Measurements from ENCODE around the gene PF4V1. TPM values are rescaled to one million over a fixed set of nuclear protein-coding genes. Genes with fewer than 3 reads are reported as not detected.

Gene PF4V1
- polyA plus RNA-seq (2012; ENCODE audit: insufficient read depth, insufficient read length, low read depth) = not detected

- no peak for DNase-seq
- no peak for TF ChIP-seq CTCF (IDR thresholded peaks at IDR 0.05; ENCODE audit: low read depth, low read length)
- no peaks in the 10 kb centered on the region for H3K36me3 ChIP-seq
- H3K4me3 ChIP-seq (ENCODE audit: low read depth, low read length) = no peak within 1 kb of the TSS
- H3K27me3 ChIP-seq = no peaks in the 10 kb centered on the region
- no peaks in the 10 kb centered on the region for H3K9me3 ChIP-seq
- no peaks in the 10 kb centered on the region for H3K4me1 ChIP-seq
These were observed at the start of gene PF4V1 for GRCh38 chr4:73853246-73853704. PF4V1 (plus strand) TSS chr4:73853296; CDS start chr4:73853363, 67 bp downstream.

- Histone ChIP-seq H3K9me3 (no peaks in the 10 kb centered on the region), H3K27me3 (no peaks in the 10 kb centered on the region), H3K4me3 (ENCODE audit: low read depth, low read length) (no peak overlapping the region), H3K4me1 (no peaks in the 10 kb centered on the region), H3K36me3 (no peaks in the 10 kb centered on the region)
- DNase-seq = no peak
- no peak for TF ChIP-seq CTCF (IDR thresholded peaks at IDR 0.05; ENCODE audit: low read depth, low read length)
These were observed 42.9 kb upstream of the PF4V1 start for GRCh38 chr4:73810191-73810590.

GRCh38 chr4:73811841-73812240 is 41.3 kb upstream of the PF4V1 start:
- H3K36me3 ChIP-seq = no peaks in the 10 kb centered on the region
- no peaks in the 10 kb centered on the region for H3K4me1 ChIP-seq
- no peaks in the 10 kb centered on the region for H3K9me3 ChIP-seq
- H3K4me3 ChIP-seq (ENCODE audit: low read depth, low read length) = no peak overlapping the region
- DNase-seq = no peak
- TF ChIP-seq CTCF (IDR thresholded peaks at IDR 0.05; ENCODE audit: low read depth, low read length) = no peak
- H3K27me3 ChIP-seq = no peaks in the 10 kb centered on the region

GRCh38 chr4:73814679-73815078 is 38.4 kb upstream of the PF4V1 start:
- no peaks in the 10 kb centered on the region for H3K9me3 ChIP-seq
- no peak for DNase-seq
- H3K4me1 ChIP-seq = no peaks in the 10 kb centered on the region
- H3K27me3 ChIP-seq = no peaks in the 10 kb centered on the region
- no peak overlapping the region for H3K4me3 ChIP-seq (ENCODE audit: low read depth, low read length)
- no peak for TF ChIP-seq CTCF (IDR thresholded peaks at IDR 0.05; ENCODE audit: low read depth, low read length)
- H3K36me3 ChIP-seq = no peaks in the 10 kb centered on the region

GRCh38 chr4:73815145-73815544 is 38.0 kb upstream of the PF4V1 start:
- no peak for TF ChIP-seq CTCF (IDR thresholded peaks at IDR 0.05; ENCODE audit: low read depth, low read length)
- no peaks in the 10 kb centered on the region for H3K4me1 ChIP-seq
- DNase-seq = no peak
- H3K36me3 ChIP-seq = no peaks in the 10 kb centered on the region
- H3K9me3 ChIP-seq = no peaks in the 10 kb centered on the region
- no peak overlapping the region for H3K4me3 ChIP-seq (ENCODE audit: low read depth, low read length)
- H3K27me3 ChIP-seq = no peaks in the 10 kb centered on the region

- TF ChIP-seq CTCF (IDR thresholded peaks at IDR 0.05; ENCODE audit: low read depth, low read length) = no peak
- no peak for DNase-seq
- H3K9me3 ChIP-seq = no peaks in the 10 kb centered on the region
- H3K36me3 ChIP-seq = no peaks in the 10 kb centered on the region
- H3K4me3 ChIP-seq (ENCODE audit: low read depth, low read length) = no peak overlapping the region
- H3K27me3 ChIP-seq = no peaks in the 10 kb centered on the region
- H3K4me1 ChIP-seq = no peaks in the 10 kb centered on the region
These were observed 36.3 kb upstream of the PF4V1 start for GRCh38 chr4:73816814-73817213.
